ENCODE measurements around the gene POGLUT3.

The POGLUT3 gene, protein sequence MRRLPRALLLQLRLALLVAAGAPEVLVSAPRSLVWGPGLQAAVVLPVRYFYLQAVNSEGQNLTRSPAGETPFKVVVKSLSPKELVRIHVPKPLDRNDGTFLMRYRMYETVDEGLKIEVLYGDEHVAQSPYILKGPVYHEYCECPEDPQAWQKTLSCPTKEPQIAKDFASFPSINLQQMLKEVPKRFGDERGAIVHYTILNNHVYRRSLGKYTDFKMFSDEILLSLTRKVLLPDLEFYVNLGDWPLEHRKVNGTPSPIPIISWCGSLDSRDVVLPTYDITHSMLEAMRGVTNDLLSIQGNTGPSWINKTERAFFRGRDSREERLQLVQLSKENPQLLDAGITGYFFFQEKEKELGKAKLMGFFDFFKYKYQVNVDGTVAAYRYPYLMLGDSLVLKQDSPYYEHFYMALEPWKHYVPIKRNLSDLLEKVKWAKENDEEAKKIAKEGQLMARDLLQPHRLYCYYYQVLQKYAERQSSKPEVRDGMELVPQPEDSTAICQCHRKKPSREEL

DNA sequence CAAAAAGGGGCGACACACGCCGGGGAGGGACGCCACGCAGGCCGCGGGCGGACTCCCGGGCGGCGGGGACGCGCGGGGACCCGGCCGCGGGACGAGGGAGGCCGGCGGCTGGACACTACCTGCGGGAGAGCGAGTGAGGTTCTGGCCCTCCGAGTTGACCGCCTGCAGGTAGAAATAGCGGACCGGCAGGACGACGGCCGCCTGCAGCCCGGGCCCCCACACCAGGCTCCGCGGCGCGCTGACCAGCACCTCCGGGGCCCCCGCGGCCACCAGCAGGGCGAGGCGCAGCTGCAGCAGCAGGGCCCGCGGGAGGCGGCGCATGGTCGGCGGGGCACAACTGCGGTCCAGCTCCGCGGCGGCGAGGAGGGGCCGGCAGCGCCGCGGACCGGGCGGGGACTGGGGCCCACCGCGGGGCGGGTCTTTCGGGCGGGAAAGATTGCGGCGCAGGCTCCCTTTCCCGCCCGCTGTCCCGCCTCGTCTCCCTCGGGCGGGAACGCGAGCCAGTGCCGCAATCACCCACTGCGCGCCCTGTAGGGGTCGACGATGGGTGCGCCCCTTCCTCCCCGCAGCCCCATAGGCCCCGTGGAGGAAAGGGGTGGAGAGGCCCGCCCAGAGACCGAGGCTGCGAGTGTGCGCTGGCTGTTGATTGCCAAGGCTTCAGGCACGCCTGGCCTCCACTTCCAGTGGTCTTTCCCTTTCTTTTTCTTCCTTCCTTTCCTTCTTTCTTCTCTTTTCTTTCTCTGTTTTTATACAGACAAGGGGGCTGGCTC, at the start of gene POGLUT3:
Gene POGLUT3 (minus strand): TSS at position 339 of the 770 bp plus-strand sequence. CDS start 18 bp downstream, at position 321.
- no peak for DNase-seq

DNA sequence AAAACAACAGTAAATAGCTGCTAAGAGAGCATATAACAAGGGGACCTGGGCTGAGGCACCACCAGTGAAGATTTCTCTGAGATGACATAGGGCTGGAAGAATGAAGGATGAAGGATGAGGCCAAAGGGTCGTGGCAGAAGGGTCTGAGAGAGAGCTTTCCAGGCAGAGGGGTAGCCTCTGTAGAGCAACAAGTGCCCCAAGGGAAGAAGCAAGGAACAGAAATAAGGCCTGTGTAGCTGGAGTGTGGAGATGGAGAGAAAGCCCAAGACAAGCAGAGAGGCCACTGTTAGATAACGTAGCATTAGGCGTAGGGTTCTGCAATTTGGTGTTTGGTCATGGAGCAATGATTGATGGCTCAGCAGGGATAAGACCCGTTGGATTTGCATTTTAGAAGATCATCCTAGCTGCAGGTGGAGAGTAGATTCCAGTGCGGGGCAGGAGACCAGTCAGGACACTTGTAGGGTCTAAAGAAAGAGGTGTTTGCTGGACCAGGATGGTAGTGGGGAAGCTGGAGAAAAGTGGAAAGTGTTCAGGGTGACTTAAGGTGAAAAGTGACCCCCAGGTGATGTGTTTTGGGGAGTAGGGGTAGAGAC, 47.8 kb upstream of the POGLUT3 start:
- DNase-seq = no peak

DNA sequence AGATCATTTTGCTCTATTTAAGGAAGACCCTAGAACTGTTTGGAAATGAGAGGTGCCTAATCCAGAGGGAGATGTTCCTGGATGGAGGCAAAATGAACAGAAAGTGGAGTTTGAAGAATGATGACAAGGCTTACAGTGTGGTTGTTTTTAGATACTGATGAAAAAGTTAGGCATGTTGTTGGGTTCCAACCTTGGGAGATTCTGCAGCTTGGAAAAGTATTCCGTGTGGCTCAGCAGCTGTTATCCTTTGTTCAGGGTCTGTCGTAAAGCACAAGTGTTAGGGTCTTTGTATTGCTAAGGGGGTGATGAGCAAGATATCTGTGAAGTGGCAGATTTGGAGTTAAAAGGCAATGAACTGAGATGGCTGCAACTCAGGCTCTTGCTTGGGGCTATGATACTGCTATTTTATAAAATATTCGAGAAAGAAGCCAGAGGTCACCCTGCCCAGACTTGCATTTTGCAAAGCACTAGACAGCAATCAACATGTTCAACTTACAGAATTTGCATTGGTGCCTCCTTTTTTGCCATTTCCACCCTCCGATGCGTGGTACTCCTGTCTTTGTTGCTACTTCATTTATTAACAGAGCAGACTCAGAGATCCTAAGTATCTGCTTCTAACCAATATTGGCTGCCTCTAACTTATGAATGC, 45.3 kb upstream of the POGLUT3 start:
- no peak for DNase-seq

DNA sequence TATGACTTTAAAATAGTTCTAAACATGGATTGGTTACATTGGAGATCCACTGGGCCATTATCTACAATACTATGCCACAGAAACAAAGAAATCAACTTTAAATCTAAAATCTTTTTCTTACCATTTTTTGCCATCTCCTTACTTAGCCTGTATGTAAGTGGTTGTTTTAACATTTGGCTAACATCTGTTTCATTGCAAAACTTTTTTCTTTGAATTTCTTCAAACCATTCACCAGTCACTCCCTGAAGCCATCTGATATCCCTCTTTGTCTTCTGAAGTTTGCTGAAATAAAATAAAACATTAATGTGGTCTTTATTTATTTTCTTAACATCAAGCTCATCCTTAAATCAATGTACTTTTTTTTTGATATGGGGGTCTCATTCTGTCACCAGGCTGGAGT, 43.3 kb upstream of the POGLUT3 start:
- no peak for DNase-seq

DNA sequence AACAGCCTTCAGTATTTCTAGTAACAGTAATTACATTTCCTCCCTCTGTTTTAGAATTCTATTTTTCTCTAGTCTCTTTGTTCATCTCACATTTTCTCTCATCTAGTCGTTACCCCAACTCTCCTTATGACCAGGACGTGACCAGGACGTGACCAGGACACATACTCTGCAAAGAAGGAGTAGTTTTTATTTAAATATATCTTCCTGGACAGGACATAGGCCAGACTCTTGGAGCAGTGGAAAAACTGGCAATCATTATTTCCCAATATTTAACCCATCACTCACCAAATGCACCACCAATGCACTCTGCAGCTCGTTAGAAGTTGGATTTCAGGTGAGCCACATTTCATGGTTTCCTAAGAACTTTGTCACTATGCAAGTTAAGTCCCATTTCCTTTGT, 40.3 kb upstream of the POGLUT3 start:
- DNase-seq = no peak

DNA sequence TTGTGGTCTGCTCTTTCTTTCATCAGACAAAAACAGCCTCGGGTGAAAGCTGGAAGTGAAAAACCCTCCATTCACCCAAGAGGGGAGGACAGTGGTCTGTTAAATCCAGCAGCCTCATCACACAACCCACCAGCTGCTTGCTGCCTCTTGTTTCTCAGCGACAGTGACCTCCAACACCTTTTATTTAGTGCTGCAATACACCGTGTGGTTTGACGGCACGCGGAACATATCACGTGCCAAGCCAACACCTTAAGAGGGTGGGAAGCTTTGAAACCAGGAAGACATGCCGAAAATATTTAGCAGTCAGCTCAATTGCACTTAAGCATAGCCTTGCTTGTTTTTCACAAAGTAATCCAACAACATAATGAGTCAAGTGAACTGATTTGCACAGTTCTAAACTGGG, 39.8 kb upstream of the POGLUT3 start:
- DNase-seq = no peak

DNA sequence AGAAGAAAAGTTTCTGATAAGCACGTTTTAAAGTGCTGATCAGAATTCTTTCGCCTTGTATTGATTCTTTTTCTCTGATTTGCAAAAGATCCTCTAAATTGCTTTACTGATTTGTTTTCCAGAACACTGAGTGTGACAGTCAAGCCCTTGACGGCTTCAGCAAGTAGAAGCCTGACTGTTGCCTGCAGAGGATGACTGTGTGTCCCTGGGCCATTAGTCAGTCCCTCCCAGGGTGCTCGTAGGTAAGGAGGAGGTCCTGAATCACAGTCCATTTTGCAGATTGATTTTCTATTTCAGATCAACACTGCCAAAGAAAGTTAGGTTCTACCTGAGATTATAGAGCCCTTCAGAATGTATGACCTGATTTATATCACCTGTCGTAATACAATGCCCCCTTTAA, 38.6 kb upstream of the POGLUT3 start:
- DNase-seq = no peak

DNA sequence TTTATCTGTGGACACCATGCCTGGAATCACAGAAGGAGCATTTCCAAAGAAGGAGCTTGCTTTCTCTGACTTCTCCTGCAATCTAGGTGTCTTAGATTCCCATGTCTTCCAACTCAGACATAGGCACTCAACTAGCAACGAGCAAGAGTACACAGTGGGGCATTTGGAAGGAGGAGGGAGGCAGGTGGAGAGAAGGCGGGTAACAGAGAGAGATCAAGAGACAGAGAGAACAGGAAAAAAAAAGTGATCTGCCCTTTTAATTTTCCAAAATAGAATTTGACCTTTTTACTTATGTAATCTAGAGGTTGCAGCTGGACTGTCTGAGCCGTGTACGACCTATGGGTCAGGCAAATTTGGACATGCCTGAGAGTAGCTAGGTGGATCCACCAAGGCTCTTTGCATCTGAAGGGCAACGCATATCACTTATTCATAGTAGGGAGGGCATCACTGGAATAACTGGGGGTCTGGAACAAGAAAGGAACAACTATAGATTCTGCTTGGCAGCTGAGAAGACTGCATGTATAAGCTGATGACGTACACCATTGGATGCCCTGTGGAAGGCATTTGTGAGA, 37.3 kb upstream of the POGLUT3 start:
- no peak for DNase-seq

DNA sequence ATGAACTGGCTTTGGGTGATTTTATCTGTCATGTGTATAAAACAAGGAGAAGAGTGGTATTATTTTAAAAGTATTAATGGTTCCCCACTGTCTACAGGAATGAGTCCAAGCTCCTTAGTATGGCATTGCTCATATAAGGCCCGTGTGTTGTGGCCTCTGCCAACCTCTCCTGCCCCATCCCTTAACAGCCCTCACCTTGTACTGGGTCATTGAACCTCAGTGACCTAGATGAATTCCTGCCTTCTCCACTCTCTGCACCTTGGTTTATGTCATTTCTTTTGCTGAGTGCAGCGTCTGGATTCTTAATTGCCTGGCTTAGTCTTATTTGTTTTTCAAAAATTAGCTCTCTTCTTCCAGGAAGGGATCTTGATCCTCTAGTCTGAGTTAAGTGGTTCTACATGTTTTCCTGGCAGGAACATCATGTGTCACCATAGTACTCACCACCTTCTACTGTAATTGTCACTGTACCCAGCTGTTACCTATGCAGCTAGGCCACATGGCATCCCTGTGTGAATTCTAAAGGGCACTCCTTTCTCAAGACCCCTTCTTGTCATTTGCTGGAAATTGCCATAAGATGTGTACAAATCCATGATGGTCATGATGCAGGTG, 36.2 kb upstream of the POGLUT3 start:
- no peak for DNase-seq

DNA sequence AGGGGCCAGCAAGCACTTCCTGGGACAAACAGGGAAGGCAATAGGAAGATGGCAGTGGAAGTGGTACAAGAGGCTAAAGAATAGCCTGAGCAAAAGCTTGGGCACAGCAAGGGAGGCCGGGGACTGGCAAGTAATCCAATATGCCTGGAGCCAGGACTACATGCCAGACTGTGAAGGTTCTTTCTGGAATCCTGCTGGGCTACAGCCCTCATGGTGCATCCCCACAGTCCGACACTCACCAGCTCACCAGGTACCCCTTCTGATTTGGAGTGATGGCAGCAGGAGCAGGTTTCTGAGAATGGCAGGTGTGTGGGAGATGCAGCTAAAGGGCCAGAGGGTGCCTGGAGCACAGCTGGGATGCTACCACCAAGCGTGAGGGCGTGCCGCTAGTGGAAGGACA, 32.2 kb upstream of the POGLUT3 start:
- no peak for DNase-seq

DNA sequence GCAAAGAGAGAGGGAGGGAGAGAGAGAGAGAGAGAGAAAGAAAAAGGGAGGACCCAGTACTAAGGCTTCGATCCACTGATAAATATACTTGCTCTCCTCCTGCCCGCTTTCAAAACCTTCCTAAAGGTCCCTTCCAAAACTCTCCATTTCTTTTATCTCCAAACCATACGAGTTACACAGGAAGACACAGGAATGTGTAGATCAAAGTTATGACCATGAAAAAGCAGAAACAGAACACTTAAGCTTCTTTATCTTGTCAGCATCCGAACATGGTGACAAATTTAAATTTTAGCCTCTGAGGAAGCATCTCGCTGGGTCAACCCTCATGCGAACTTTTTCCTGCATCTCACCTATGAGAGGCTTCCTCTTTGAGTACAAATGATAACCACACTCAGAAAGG, 29.2 kb upstream of the POGLUT3 start:
- no peak for DNase-seq

DNA sequence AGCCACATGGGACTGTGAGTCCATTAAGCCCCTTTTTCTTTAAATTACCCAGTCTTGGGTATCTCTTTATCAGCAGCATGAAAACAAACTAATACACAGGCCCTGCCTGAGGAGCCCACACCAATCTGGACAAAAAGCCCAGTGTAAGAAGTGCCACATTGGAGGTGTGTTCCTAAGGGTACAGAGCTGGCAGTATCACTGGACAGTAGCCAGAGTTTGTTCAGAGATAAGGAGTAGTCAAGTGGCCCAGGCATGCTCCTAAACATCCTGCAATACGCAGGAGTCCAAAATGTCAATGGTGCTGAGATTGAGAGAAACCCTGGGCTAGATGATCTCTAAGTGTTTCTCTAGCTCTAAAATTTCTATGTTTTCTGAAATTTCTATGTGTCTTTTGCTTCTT, 27.0 kb upstream of the POGLUT3 start:
- no peak for DNase-seq

DNA sequence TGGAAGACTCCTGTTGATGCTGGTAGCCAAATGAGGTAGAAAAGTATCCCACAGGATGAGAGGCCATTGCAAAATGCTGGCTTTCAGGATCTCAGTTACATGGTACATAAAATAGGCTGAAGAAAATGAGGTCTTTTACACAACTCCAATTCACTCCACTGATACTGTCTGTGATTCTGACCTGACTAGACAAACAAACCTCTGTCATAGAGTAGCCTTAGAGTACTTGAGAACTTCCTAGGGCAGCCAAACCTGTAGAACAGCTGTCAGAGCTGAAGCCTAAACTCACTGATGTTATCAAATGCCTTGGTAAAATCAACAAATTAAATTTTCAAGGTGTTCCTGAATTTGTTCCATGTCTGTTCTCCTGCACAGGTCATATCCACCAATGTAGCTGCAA, 26.2 kb upstream of the POGLUT3 start:
- no peak for DNase-seq

DNA sequence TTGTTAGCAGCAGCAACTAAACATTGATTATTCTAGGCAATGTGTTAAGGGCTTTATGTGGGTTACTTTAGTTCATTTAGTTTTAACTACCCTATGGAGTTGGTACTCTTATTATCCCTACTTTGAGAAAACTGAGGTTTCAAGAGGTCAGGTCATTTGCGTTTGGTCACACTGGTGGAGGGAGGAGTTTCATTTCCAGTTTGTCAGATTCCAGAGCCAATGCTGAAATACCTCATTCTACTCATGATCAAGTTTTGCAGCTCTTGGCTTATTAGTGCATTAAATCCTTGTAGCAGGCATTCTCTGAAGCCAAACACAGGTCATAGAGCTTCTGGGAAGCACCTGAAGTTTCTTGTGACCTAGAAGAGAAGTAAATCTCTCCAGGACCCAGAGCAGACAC, 24.1 kb upstream of the POGLUT3 start:
- no peak for DNase-seq

DNA sequence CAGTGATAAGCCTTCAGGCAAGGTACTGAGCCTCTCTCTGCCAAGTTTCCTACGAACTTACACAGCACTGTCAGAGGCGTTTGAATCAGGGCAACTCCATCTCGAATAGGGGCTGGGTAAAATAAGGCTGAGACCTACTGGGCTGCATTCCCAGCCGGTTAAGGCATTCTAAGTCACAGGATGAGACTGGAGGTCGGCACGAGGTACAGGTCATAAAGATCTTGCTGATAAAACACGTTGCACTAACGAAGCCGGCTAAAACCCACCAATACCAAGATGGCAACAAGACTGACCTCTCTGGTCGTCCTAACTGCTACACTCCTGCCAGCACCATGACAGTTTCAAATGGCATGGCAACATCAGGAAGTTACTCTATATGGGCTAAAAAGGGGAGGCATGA, 20.4 kb upstream of the POGLUT3 start:
- no peak for DNase-seq

DNA sequence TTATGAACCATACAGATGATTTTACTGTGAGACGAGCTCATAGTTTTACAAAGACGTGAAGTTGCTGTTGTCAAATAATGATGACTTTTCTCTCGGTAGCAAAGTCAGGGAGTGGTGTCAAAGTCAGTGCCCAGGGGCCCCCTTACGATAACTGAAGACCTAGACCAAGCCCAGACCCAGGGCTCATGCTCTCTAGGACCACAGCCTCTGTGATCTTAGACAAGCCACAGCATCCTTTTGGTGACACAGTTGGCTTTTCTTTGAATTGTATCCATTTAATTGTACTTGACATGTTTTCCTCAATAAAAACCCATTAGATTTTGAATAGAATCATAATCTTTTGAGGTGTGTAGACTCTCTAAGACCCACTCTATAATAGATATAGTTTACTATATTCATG, 17.9 kb upstream of the POGLUT3 start:
- DNase-seq = no peak

DNA sequence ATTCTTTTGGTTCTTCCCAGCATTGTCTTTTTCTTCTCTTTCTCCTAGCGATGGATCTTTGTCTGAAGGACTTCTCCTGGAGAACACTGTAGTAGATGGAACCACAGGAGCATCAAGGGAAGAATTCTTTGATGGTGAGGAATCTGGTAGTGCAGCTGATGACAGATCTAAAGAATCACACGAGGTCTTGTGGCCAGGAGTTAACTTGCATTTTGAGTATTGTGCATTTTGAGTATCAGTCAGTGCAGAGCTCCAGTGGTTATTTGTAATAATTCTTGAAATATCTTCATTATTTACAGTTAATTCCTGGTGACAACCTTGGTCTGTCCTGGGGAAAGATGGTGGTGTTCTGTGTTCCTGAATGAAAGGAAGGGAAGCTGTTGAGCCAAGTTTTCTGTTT, 14.5 kb upstream of the POGLUT3 start:
- DNase-seq = no peak

DNA sequence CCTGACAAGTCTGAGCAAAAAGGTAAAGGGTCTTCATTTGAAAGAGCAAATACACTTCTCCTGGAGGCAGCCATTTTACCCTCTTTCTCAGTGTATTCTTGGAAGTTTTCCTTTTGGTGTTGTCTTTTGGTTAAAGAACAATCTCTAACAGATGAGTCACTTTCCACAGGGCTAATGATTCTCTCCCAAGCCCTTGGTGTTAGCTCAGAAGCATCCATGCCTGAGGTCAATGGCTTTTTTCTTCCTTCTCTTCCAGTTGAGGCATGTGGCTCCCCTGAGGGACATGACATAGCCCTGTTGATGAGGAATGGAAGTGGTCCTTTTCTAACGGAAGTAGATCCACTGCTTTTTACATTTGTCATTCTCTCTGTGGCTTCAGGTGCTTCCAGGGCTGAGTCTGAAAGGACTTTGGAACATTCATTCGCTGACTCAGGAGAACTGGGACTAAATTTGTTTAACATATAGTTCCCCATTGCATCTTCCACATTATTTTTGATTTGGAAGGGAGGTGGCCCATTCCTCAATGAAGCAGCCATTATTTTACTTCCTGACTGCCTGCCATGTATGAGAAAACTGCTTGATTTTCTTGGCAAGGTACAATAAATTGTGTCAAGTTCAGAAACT, 13.8 kb upstream of the POGLUT3 start:
- no peak for DNase-seq

DNA sequence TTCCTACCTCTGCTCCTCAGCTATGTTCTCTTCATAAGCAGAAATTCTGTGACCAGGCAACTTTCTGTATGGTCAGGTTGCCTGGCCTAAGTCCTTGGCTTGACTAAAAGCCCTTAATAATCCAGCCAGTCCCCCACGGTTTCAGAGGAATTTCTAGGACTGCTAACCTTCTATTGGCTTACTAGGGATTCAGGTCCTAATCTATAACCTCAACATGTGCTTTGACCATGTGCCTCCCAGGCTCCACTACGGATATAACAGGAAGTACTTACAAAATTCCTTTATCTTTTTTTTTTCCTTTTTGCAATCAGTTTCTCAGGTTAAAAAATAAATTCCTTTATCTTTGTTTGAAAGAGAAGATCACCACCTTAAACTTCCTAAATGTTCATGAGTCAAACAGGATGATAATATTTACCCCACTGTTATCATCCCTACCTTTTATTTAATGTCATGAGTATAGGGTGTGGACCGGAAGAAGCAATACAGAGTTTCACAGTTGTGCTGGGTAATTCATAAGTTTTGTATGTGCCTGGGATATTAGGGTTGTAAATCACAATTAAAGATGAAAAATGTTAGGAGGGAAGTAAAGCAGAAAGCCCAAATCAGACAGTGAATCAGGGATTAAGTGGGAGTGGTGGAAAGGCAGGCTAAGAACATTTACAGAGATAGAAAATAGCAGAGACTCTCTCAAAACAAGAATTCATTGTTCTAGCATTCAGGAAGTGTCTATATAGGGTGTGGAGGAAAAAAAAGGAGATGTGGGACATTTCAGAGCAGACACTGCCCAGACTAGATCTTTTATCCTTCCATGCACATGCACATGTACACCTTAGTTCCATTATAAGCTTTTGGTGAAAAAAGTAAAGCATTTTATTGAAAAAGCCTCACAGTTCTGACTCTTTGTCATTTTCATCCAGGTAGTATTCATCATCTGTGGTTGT, 10.7 kb upstream of the POGLUT3 start:
- no peak for DNase-seq

DNA sequence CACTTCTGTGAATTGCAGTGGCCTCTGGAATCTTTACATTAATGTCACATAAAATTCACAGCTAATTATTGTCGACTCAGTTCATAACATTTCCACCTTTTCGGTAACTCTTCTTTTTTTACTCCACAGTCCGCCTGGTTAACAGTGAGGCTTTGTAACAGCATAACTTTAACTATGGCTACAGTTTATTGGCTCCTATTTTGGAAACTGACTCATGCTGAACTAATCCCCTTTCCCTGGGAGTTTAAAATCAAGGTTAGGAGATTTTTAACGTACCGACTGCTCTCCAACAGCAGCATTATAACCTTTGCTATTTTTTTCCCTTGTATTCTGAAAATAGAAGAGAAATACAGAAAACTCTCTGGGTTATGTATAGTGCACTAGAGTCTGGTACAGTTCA, 3.2 kb upstream of the POGLUT3 start:
- no peak for DNase-seq

DNA sequence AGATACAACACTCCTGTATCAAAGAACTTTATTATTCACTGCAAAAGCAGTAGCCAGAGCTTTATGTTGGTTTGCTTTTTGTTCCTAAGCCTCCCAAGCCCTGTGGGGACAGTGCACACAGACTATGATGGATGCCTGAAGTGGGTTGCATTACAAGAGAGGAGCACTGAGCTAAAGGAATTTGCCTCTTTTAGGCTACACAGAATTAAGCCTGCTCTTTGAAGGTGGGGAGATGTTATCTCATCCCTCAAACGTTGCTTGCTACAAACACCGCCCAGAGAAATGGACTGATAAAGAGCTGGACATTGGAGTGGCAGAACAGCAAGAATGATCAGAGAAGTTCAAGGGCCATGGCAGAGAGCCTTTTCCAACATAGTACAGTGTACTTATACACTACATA, 2.5 kb upstream of the POGLUT3 start:
- DNase-seq = no peak

Measured in GOT3 (cell line).